ENCODE measurements around the gene CFAP65. TPM values are rescaled to one million over a fixed set of nuclear protein-coding genes. Genes with fewer than 3 reads are reported as not detected.

CFAP65 gene
- polyA plus RNA-seq, 4 donors, result 0.20 to 0.43 (median 0.27) TPM

GRCh38 chr2:218954541-218955300 is 86.6 kb downstream of the CFAP65 start:
- DNase-seq (ENCODE audit: low read depth in 4 of 4, low spot score in 3 of 4), result no peak

- no peak for DNase-seq (ENCODE audit: low read depth in 4 of 4, low spot score in 3 of 4)
Observed at GRCh38 chr2:218953366-218953954, 87.9 kb downstream of the CFAP65 start.

Other genes starting within 250 kb of the CFAP65 start
- gene PRKAG3, start 209.7 kb downstream of the CFAP65 start, polyA plus RNA-seq (ENCODE audit: insufficient read length in 4 of 4), result not detected
- 1 to 10 TPM in 1 of 4 donors, under 1 TPM in 3; 0.20 to 1.9 (median 0.43) TPM for gene WNT6, start 181.7 kb downstream of the CFAP65 start, polyA plus RNA-seq (ENCODE audit: insufficient read length in 4 of 4)
- gene WNT10A, start 160.7 kb downstream of the CFAP65 start, polyA plus RNA-seq (ENCODE audit: insufficient read length in 4 of 4), result 1 to 10 TPM in 2 of 4 donors, under 1 TPM in 2; 0.08 to 1.5 (median 0.96) TPM
- gene CDK5R2, start 81.8 kb downstream of the CFAP65 start, polyA plus RNA-seq (ENCODE audit: insufficient read length in 4 of 4), result under 1 TPM in 3 of 4 donors, not detected in 1; 0.08 to 0.14 (median 0.14) TPM
- under 1 TPM in 3 of 4 donors, not detected in 1; 0.11 to 0.46 (median 0.11) TPM for gene FEV, start 56.3 kb downstream of the CFAP65 start, polyA plus RNA-seq (ENCODE audit: insufficient read length in 4 of 4)
- gene CRYBA2, start 48.1 kb downstream of the CFAP65 start, polyA plus RNA-seq (ENCODE audit: insufficient read length in 4 of 4), result not detected
- 1 to 10 TPM in 2 of 4 donors, under 1 TPM in 2; 0.12 to 2.5 (median 1.2) TPM for gene IHH, start 19.4 kb upstream of the CFAP65 start, polyA plus RNA-seq (ENCODE audit: insufficient read length in 4 of 4)
- 10 to 100 TPM; 14.8 to 21.3 (median 18.7) TPM for gene NHEJ1, start 119.3 kb upstream of the CFAP65 start, polyA plus RNA-seq (ENCODE audit: insufficient read length in 4 of 4)
- gene SLC23A3, start 128.5 kb upstream of the CFAP65 start, polyA plus RNA-seq (ENCODE audit: insufficient read length in 4 of 4), result 10 to 100 TPM in 3 of 4 donors, 1 to 10 TPM in 1; 1.2 to 24.8 (median 16.7) TPM
- 10 to 100 TPM; 39.5 to 69.2 (median 58.8) TPM for gene CNPPD1, start 135.4 kb upstream of the CFAP65 start, polyA plus RNA-seq (ENCODE audit: insufficient read length in 4 of 4)
- gene RETREG2, start 136.8 kb upstream of the CFAP65 start, polyA plus RNA-seq (ENCODE audit: insufficient read length in 4 of 4), result 100 to 1,000 TPM in 3 of 4 donors, 10 to 100 TPM in 1; 85.1 to 120 (median 111) TPM
- 10 to 100 TPM; 25.0 to 49.3 (median 35.7) TPM for gene ZFAND2B, start 165.3 kb upstream of the CFAP65 start, polyA plus RNA-seq (ENCODE audit: insufficient read length in 4 of 4)
- gene ABCB6, start 177.4 kb upstream of the CFAP65 start, polyA plus RNA-seq (ENCODE audit: insufficient read length in 4 of 4), result 10 to 100 TPM; 29.5 to 44.5 (median 37.1) TPM
- 10 to 100 TPM; 40.8 to 45.5 (median 44.2) TPM for gene ATG9A, start 188.1 kb upstream of the CFAP65 start, polyA plus RNA-seq (ENCODE audit: insufficient read length in 4 of 4)
- 10 to 100 TPM; 28.0 to 76.6 (median 51.3) TPM for gene ANKZF1, start 188.3 kb upstream of the CFAP65 start, polyA plus RNA-seq (ENCODE audit: insufficient read length in 4 of 4)
- 10 to 100 TPM; 12.1 to 26.1 (median 21.8) TPM for gene GLB1L, start 203.9 kb upstream of the CFAP65 start, polyA plus RNA-seq (ENCODE audit: insufficient read length in 4 of 4)
- 10 to 100 TPM; 29.0 to 43.3 (median 36.4) TPM for gene STK16, start 204.0 kb upstream of the CFAP65 start, polyA plus RNA-seq (ENCODE audit: insufficient read length in 4 of 4)
- gene TUBA4B, start 211.7 kb upstream of the CFAP65 start, polyA plus RNA-seq (ENCODE audit: insufficient read length in 4 of 4), result under 1 TPM in 3 of 4 donors, not detected in 1; 0.46 to 0.69 (median 0.61) TPM
- gene TUBA4A, start 212.4 kb upstream of the CFAP65 start, polyA plus RNA-seq (ENCODE audit: insufficient read length in 4 of 4), result 10 to 100 TPM in 3 of 4 donors, 1 to 10 TPM in 1; 3.4 to 53.8 (median 33.6) TPM
- 10 to 100 TPM; 52.1 to 80.6 (median 72.7) TPM for gene DNAJB2, start 237.8 kb upstream of the CFAP65 start, polyA plus RNA-seq (ENCODE audit: insufficient read length in 4 of 4)